HFFc6 (cell line): ENCODE data around the gene ATG9A. TPM values are rescaled to one million over a fixed set of nuclear protein-coding genes. Genes with fewer than 3 reads are reported as not detected.

ENCODE experiments used
- DNase-seq: peaks from one replicate; pipeline ENCODE4 v3.0.0-alpha.2; 2018
- H3K27ac Mint-ChIP-seq: 2 replicates; pipeline ENCODE4 v1.8.0; 2020; ENCODE audit warnings: mild to moderate bottlenecking, mixed read lengths
- H3K27me3 Mint-ChIP-seq: 2 replicates; pipeline ENCODE4 v1.8.0; 2021; ENCODE audit warnings: mild to moderate bottlenecking, moderate library complexity, mixed read lengths; ENCODE audit not compliant: insufficient read depth
- H3K36me3 Mint-ChIP-seq: 2 replicates; pipeline ENCODE4 v1.8.0; 2021; ENCODE audit warnings: low read depth, mixed read lengths
- H3K4me1 Mint-ChIP-seq: 2 replicates; pipeline ENCODE4 v1.8.0; 2020; ENCODE audit warnings: low read depth, mixed read lengths
- H3K4me3 Mint-ChIP-seq: 2 replicates; pipeline ENCODE4 v1.8.0; 2020; ENCODE audit warnings: mild to moderate bottlenecking, moderate library complexity, mixed read lengths
- H3K9me3 Mint-ChIP-seq: 2 replicates; pipeline ENCODE4 v1.8.0; 2020; ENCODE audit warnings: mild to moderate bottlenecking, mixed read lengths
- total RNA-seq, 6 experiments: library from RNA; stranded (reverse); fragmentation: NEBNext Ultra II Directional; extraction: Animal tissue kit (Norgen Biotek cat#: 25700); gene quantifications; 2 replicates in 1 of 6; 3 replicates in 5 of 6; pipeline ENCODE4 v1.2.3, GENCODE V29; 2021
- TF ChIP-seq, protein P1 (sequence below): fragments of 200-600 bp; sonication (generic); IDR thresholded peaks from 2 replicates; pipeline ENCODE4 v1.5.0; 2021; ENCODE audit warnings: antibody characterized with exemption, mild to moderate bottlenecking

ATG9A gene
- total RNA-seq, 6 experiments from 2014 or later: 50.5 to 58.8 (median 52.5) TPM

DNA sequence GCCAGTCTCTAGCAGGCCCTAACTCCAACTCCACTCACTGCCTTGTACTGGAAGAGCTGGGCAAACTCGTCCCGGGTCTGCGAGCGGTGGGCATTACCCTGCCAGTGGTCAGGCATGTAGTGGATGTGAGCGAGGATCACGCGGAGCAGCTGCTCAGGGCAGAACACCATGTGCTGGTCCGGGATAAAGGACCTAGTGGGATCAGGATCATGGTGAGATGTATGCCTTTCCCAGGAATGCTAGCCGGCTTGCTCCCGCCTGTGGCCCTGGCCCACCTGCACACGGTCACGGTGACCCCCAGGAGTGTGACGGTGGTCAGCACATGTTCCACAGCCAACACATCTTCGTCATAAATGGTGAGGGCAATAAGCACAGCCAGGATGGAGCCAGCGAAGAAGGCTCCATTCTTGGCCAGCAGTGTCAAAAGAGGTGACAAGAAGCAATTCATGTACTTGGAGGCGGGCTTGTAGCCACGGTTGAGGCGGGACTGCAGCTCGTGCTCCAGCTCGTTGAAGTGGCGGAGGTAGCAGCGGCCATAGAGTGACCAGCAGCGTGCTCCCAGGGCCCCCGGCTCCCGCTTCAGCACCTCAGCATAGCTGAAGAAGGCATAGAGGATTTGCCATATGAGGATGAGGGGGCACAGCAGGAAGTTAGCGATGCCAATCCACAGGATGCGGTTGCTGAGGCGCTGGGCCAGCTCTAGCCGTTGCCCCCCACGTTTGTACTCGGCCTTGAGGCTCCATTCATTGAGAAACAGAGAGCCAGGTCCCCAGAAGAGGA is 5.4 kb downstream of the ATG9A start:
- DNase-seq: no peak
- TF ChIP-seq, protein P1, sequence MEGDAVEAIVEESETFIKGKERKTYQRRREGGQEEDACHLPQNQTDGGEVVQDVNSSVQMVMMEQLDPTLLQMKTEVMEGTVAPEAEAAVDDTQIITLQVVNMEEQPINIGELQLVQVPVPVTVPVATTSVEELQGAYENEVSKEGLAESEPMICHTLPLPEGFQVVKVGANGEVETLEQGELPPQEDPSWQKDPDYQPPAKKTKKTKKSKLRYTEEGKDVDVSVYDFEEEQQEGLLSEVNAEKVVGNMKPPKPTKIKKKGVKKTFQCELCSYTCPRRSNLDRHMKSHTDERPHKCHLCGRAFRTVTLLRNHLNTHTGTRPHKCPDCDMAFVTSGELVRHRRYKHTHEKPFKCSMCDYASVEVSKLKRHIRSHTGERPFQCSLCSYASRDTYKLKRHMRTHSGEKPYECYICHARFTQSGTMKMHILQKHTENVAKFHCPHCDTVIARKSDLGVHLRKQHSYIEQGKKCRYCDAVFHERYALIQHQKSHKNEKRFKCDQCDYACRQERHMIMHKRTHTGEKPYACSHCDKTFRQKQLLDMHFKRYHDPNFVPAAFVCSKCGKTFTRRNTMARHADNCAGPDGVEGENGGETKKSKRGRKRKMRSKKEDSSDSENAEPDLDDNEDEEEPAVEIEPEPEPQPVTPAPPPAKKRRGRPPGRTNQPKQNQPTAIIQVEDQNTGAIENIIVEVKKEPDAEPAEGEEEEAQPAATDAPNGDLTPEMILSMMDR: no peak
- Mint-ChIP-seq H3K4me1 (peaks cover 23% of the 10 kb centered on the region), H3K36me3 (peaks cover 9% of the 10 kb centered on the region), H3K4me3 (no peak overlapping the region; the same call in 1 of the 2 replicates), H3K9me3 (no peaks in the 10 kb centered on the region), H3K27me3 (no peaks in the 10 kb centered on the region), H3K27ac (no peak overlapping the region)

DNA sequence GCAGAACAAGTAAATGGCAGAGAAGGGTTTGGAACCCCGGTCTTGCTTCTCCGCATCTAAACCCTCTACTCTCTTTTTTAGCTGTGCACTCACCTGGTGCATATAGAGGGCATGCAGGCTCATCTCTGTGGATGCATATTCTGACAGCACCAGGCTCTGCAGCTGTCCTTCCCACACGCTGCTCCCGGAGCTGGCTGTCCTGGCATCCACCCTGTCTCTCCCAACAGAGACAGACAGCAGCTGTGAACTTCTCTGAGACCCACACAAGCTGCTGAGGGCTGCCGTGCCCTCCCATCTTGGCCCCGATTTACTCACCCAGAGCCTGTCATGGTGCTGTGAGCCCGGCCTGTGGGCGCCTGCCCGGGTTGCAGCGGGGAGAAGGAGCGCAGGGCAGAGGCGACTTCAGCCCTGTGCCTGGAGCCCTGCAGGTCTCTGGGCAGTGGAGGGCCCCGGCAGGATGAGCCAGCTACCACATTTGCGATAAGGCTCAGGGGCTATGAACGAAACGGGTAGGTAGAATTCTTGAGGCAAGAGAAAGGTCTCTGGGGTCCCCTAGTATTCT is 7.4 kb downstream of the ATG9A start:
- TF ChIP-seq, protein P1: no peak
- Mint-ChIP-seq H3K4me1 (peaks cover 19% of the 10 kb centered on the region), H3K4me3 (no peak overlapping the region), H3K36me3 (peaks cover 9% of the 10 kb centered on the region), H3K27ac (no peak overlapping the region), H3K9me3 (no peaks in the 10 kb centered on the region), H3K27me3 (no peaks in the 10 kb centered on the region; the same call in 1 of the 2 replicates)
- no peak for DNase-seq

DNA sequence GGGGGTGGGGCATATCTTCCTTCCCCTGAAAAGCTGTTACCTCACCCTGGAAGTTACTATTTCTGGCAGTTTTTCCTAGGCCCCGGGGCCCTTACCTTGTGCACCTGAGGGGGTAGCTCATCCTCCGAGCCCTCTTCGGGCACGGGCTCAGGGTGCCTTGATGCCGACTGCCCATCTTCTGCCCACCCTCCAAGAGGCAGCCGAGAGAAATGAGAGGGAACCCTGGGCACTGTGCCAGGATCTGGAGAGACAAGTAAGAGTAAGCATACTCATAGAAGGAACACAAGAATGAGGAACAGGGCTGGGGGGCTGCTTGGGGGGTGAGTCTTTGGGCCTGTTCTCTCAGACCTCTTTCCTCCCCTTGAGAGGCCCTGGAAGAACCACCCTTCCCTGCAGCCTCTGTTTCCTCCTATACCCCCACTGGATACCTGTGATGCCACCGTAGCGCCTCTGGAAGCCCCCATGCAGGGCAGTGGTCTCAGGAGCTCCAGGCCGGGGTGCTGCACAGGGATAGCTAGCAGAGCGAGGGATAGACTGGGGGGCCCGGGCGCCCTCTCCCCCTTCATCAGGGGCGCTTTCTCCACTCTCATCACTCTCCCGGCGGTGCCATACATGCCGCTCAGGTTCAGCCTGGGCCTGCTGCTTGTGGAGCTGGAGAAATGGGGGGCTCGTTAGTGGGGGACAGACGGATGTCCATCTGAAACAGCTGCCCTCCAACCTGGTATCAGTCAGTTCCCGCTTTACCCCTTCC is 8.6 kb downstream of the ATG9A start:
- Mint-ChIP-seq H3K27ac (no peak overlapping the region), H3K4me1 (peaks cover 24% of the 10 kb centered on the region), H3K4me3 (no peak overlapping the region), H3K27me3 (no peaks in the 10 kb centered on the region; the same call in none of the 2 replicates), H3K9me3 (no peaks in the 10 kb centered on the region), H3K36me3 (peaks cover 4% of the 10 kb centered on the region)
- no peak for DNase-seq
- TF ChIP-seq, protein P1: no peak

DNA sequence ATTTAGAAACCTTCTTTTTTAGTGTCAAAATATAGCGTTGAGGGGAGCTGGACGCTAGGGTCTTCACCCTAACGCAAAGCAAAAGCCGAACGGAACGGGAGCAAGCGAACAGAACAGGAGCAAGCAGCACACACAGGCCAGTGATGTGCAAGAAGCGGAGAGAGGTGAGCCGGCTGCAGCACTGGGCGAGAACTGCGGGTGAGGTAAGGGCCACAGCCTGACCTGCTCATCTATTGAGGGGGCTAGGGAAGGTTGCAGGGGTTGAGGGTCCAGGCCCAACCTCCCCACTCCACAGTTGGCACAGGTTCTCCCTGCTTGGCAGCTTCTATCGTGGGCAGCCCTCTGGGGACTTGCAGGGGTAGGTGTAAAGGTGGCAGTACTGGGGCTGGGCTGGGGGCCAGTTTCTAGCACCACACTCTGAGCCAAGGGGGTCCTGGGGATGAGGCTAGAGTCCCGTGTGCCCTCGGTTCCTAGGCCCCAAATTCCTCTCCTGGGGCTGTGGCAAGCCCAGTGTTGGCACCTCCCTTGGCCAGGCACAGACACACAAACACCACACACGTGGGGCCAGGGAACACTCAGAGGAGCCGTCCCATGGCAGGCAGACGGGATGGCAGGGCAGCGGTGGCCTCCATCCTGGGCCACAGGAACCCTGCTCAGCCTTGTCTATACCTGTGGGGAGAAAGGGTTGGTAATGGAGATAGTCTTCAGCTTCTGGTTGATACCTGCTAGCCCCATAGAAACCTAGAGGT is 9.5 kb downstream of the ATG9A start:
- H3K4me3 Mint-ChIP-seq: no peak overlapping the region
- TF ChIP-seq, protein P1: no peak
- H3K4me1 Mint-ChIP-seq: peaks cover 24% of the 10 kb centered on the region
- no peak for DNase-seq
- no peaks in the 10 kb centered on the region; the same call in none of the 2 replicates for H3K27me3 Mint-ChIP-seq
- peaks cover 4% of the 10 kb centered on the region for H3K36me3 Mint-ChIP-seq
- H3K27ac Mint-ChIP-seq: peak overlapping the region; percentile 79; the same call in 1 of the 2 replicates
- no peaks in the 10 kb centered on the region for H3K9me3 Mint-ChIP-seq
